Activated B cell treated with CpG ODN at 0.5 μM for 24 hours (primary cell): ENCODE results near the gene NPLOC4. TPM values are rescaled to one million over a fixed set of nuclear protein-coding genes. Genes with fewer than 3 reads are reported as not detected.
A peak's percentile ranks its signal among the peaks of the same experiment; 100 is the strongest.

Experiments used
- ATAC-seq: fragments of 200-7000 bp; cut with Tn5 transposase; one replicate; pipeline ENCODE4 v1.10.0; 2021; ENCODE audit warnings: low read depth, mild to moderate bottlenecking, moderate library complexity
- CTCF ChIA-PET: fragments of 350-600 bp; sonication (Branson Sonifier 250); formaldehyde crosslinking; loops from one replicate; lab custom pipeline; 2021; ENCODE audit warnings: antibody characterized with exemption; lab: Charles Lee
- POLR2A ChIA-PET: fragments of 350-600 bp; sonication (Branson Sonifier 250); formaldehyde crosslinking; loops from one replicate; lab custom pipeline; 2021; ENCODE audit warnings: antibody characterized with exemption; lab: Charles Lee
- DNase-seq: peaks from one replicate; pipeline ENCODE4 v3.0.0; 2022
- H3K27ac Mint-ChIP-seq: one replicate; pipeline ENCODE4 v1.8.0; 2020; ENCODE audit warnings: mixed read lengths
- H3K27me3 Mint-ChIP-seq: one replicate; pipeline ENCODE4 v1.8.0; 2021; ENCODE audit warnings: mixed read lengths
- H3K36me3 Mint-ChIP-seq: one replicate; pipeline ENCODE4 v1.8.0; 2021; ENCODE audit warnings: low read depth, mixed read lengths
- H3K4me1 Mint-ChIP-seq: one replicate; pipeline ENCODE4 v1.8.0; 2021; ENCODE audit warnings: mixed read lengths
- H3K4me3 Mint-ChIP-seq: one replicate; pipeline ENCODE4 v1.8.0; 2020; ENCODE audit warnings: mild to moderate bottlenecking, mixed read lengths
- H3K9me3 Mint-ChIP-seq: one replicate; pipeline ENCODE4 v1.8.0; 2020; ENCODE audit warnings: mixed read lengths
- CTCF ChIP-seq: fragments of 200-600 bp; IDR thresholded peaks from one replicate; pipeline ENCODE4 v1.8.0; 2022; ENCODE audit warnings: antibody characterized with exemption, mild to moderate bottlenecking
- intact Hi-C: fragments of 100-400 bp; cut with micrococcal nuclease; formaldehyde crosslinking; loops from one replicate; pipeline ENCODE4 v1.15.1; 2024
- total RNA-seq: library from RNA; stranded (reverse); gene quantifications from 2 replicates; pipeline ENCODE4 v1.2.3, GENCODE V29; 2022

NPLOC4 gene
- total RNA-seq, 1 donor from 2014 or later, result 132 TPM

GRCh38 chr17:81513372-81513752 lies 123.5 kb downstream of the NPLOC4 start:
- no peaks in the 10 kb centered on the region for H3K9me3 Mint-ChIP-seq
- ATAC-seq, result peak; percentile 11
- H3K27me3 Mint-ChIP-seq, result no peaks in the 10 kb centered on the region
- H3K36me3 Mint-ChIP-seq, result peaks cover 48% of the 10 kb centered on the region
- ChIA-PET CTCF (no interaction called here), POLR2A (interaction anchor here (0.9 to 14.0 kb wide), 21 partner anchors 8 to 1674 kb away, joined by 3 to 188 read pairs (median 7); partner anchors contain the start of genes ARL16, BAHCC1, CBX4 and CEP131)
- DNase-seq, result peak; percentile 66
- intact Hi-C loops, result loop anchor here (2.0 to 10.0 kb wide), 6 partner anchors 119 to 1709 kb away; partner anchors contain the start of genes BAHCC1, EIF4A3, FASN and P4HB
- H3K27ac Mint-ChIP-seq, result peak overlapping the region; percentile 94
- H3K4me3 Mint-ChIP-seq, result peak overlapping the region; percentile 86
- H3K4me1 Mint-ChIP-seq, result peaks cover 59% of the 10 kb centered on the region
- TF ChIP-seq CTCF, result no peak

GRCh38 chr17:81512562-81513371 lies 124.1 kb downstream of the NPLOC4 start, which contains the start of gene ACTG1:
ACTG1 (minus strand) TSS chr17:81512799; CDS start chr17:81512354, 445 bp downstream.
- intact Hi-C loops, result loop anchor here (1.0 to 10.0 kb wide), 9 partner anchors 28 to 1708 kb away; partner anchors contain the start of genes BAHCC1, EIF4A3, FASN and P4HB
- no peaks in the 10 kb centered on the region for H3K27me3 Mint-ChIP-seq
- ATAC-seq, result peak; percentile 32
- CTCF ChIA-PET, result interaction anchor here (0.7 kb wide), 1 partner anchor 135 kb away, joined by 3 read pairs; no protein-coding TSS in a partner anchor
- peaks cover 54% of the 10 kb centered on the region for H3K36me3 Mint-ChIP-seq
- POLR2A ChIA-PET, result interaction anchor here (0.6 to 14.0 kb wide), 33 partner anchors 8 to 1705 kb away, joined by 3 to 188 read pairs (median 5); partner anchors contain the start of genes ARL16, BAHCC1, CBX4 and CCDC137
- H3K9me3 Mint-ChIP-seq, result no peaks in the 10 kb centered on the region
- H3K4me1 Mint-ChIP-seq, result peaks cover 54% of the 10 kb centered on the region
- peak within 1 kb of the TSS; percentile 94 for H3K27ac Mint-ChIP-seq
- DNase-seq, result peak; percentile 89
- peak within 1 kb of the TSS; percentile 99 for H3K4me3 Mint-ChIP-seq
- no peak for TF ChIP-seq CTCF

GRCh38 chr17:81511804-81512561 lies 124.9 kb downstream of the NPLOC4 start:
- DNase-seq (peak; percentile 43), ATAC-seq (no peak)
- H3K9me3 Mint-ChIP-seq, result no peaks in the 10 kb centered on the region
- peak overlapping the region; percentile 92 for H3K27ac Mint-ChIP-seq
- peak overlapping the region; percentile 99 for H3K4me3 Mint-ChIP-seq
- POLR2A ChIA-PET, result interaction anchor here (0.6 to 14.0 kb wide), 28 partner anchors 9 to 1704 kb away, joined by 3 to 188 read pairs (median 4); partner anchors contain the start of genes BAHCC1, CCDC137, FAAP100 and MRPL12
- no peaks in the 10 kb centered on the region for H3K27me3 Mint-ChIP-seq
- CTCF ChIA-PET, result no interaction called here
- peaks cover 50% of the 10 kb centered on the region for H3K4me1 Mint-ChIP-seq
- intact Hi-C loops, result loop anchor here (1.0 to 10.0 kb wide), 9 partner anchors 28 to 1707 kb away; partner anchors contain the start of genes BAHCC1, EIF4A3, FASN and P4HB
- TF ChIP-seq CTCF, result no peak
- peaks cover 56% of the 10 kb centered on the region for H3K36me3 Mint-ChIP-seq

- Mint-ChIP-seq H3K36me3 (peaks cover 56% of the 10 kb centered on the region), H3K4me1 (peaks cover 46% of the 10 kb centered on the region), H3K27ac (peak overlapping the region; percentile 92), H3K4me3 (peak overlapping the region; percentile 99), H3K27me3 (no peaks in the 10 kb centered on the region), H3K9me3 (no peaks in the 10 kb centered on the region)
- TF ChIP-seq CTCF, result no peak
- POLR2A ChIA-PET, result interaction anchor here (0.6 to 14.0 kb wide), 15 partner anchors 7 to 220 kb away, joined by 3 to 188 read pairs (median 20); partner anchors contain the start of genes FAAP100 and MRPL12
- CTCF ChIA-PET, result interaction anchor here (1.4 kb wide), 1 partner anchor 87 kb away, joined by 3 read pairs; no protein-coding TSS in a partner anchor
- intact Hi-C loops, result loop anchor here (5.0 to 10.0 kb wide), 5 partner anchors 353 to 1707 kb away; partner anchors contain the start of genes EIF4A3, FASN and P4HB
- DNase-seq (no peak), ATAC-seq (no peak)
Measured at GRCh38 chr17:81511554-81511803, 125.4 kb downstream of the NPLOC4 start.
